HepG2 (cell line): ENCODE measurements around the gene METRNL. TPM values are rescaled to one million over a fixed set of nuclear protein-coding genes. Genes with fewer than 3 reads are reported as not detected.
"Not testable (repeated sequence)": the region's sequence is repeated elsewhere in the genome, so short reads cannot be mapped to it uniquely, and the experiment has no call there.

Experiments
- ATAC-seq: fragments of 200-7000 bp; cut with Tn5 transposase; 3 replicates; pipeline ENCODE4 v1.9.1; 2020; ENCODE audit warnings: mild to moderate bottlenecking, moderate library complexity
- BruUV-seq: library from RNA; stranded (reverse); fragments of 400-500 nt; replicated peaks from 2 replicates; lab custom pipeline; 2021; lab: Mats Ljungman, UMichigan
- CTCF ChIA-PET: fragments of 300-600 bp; formaldehyde crosslinking; extraction: SDS; loops from one replicate; lab custom pipeline; 2021; ENCODE audit warnings: low total read pairs, inconsistent platforms, low intra/inter-chr PET ratio; lab: Yijun Ruan, JAX
- POLR2A ChIA-PET: fragments of 350-600 bp; sonication (Branson Sonifier 250); formaldehyde crosslinking; loops from one replicate; lab custom pipeline; 2020; ENCODE audit warnings: antibody characterized with exemption, inconsistent platforms; lab: Yijun Ruan, JAX
- DNase-seq: peaks from one replicate; pipeline ENCODE4 v3.0.0-alpha.2; 2015; ENCODE audit warnings: low spot score
- FAIRE-seq: peaks from 3 replicates; lab custom pipeline; 2011; peaks lifted over from hg19 to GRCh38; lab: Jason Lieb, UNC
- H2AFZ ChIP-seq: one replicate; pipeline ENCODE4 v1.6.1; 2011; ENCODE audit warnings: low read length, inconsistent platforms
- H3K27ac ChIP-seq: fragments of 300-600 bp; 3 replicates; pipeline ENCODE4 v1.8.0; 2011; ENCODE audit warnings: mixed run types, mild to moderate bottlenecking, mixed read lengths, low read length, inconsistent platforms; ENCODE audit not compliant: insufficient read depth; ENCODE audit errors: extremely low read length
- H3K27me3 ChIP-seq, 2 experiments: fragments of 200-600 bp in 1 of 2; 2 replicates in 1 of 2; 3 replicates in 1 of 2; pipeline versions ENCODE4 v1.6.0 to v1.8.0; 2011; ENCODE audit warnings: low read length in 2 of 2, mild to moderate bottlenecking in 2 of 2, moderate library complexity in 2 of 2, inconsistent platforms in 1 of 2; ENCODE audit not compliant: insufficient read depth in 2 of 2, control insufficient read depth in 1 of 2
- H3K36me3 ChIP-seq, 2 experiments: fragments of 200-600 bp in 1 of 2; replicated peaks in 1 of 2; 2 replicates in 1 of 2; 3 replicates in 1 of 2; pipeline versions ENCODE4 v1.5.1 to v1.8.0; 2011; ENCODE audit warnings: low read length in 2 of 2, inconsistent platforms in 1 of 2; ENCODE audit not compliant: insufficient read depth in 2 of 2, control insufficient read depth in 1 of 2
- H3K4me1 ChIP-seq: 2 replicates; pipeline ENCODE4 v1.5.1; 2012; ENCODE audit warnings: low read length, inconsistent platforms; ENCODE audit not compliant: insufficient read depth
- H3K4me2 ChIP-seq: 2 replicates; pipeline ENCODE4 v1.6.0; 2011; ENCODE audit warnings: low read depth, low read length, inconsistent platforms
- H3K4me3 ChIP-seq, 3 experiments: fragments of 200-600 bp in 1 of 3; sonication (generic), shearing (Covaris generic) in 1 of 3; replicated peaks in 1 of 3; 2 replicates each; pipeline ENCODE4 v1.5.1; 2011 to 2016; ENCODE audit warnings: low read length in 3 of 3, inconsistent platforms in 2 of 3, low read depth in 2 of 3, mild to moderate bottlenecking in 2 of 3, control low read depth in 1 of 3, mixed read lengths in 1 of 3; ENCODE audit not compliant: insufficient read depth in 1 of 3
- H3K79me2 ChIP-seq: one replicate; pipeline ENCODE4 v1.6.1; 2011; ENCODE audit warnings: low read length, inconsistent platforms; ENCODE audit not compliant: insufficient read depth
- H3K9ac ChIP-seq: 2 replicates; pipeline ENCODE4 v1.6.0; 2011; ENCODE audit warnings: mild to moderate bottlenecking, low read depth, low read length, inconsistent platforms; ENCODE audit not compliant: insufficient read depth
- H3K9me3 ChIP-seq: 2 replicates; pipeline ENCODE4 v1.5.1; 2012; ENCODE audit warnings: mild to moderate bottlenecking, low read length
- H4K20me1 ChIP-seq: 2 replicates; pipeline ENCODE4 v1.6.0; 2011; ENCODE audit warnings: inconsistent platforms, mild to moderate bottlenecking, low read length, moderate library complexity; ENCODE audit not compliant: insufficient read depth
- EHMT2 ChIP-seq: fragments of 200-600 bp; sonication (generic); IDR thresholded peaks from 2 replicates; pipeline ENCODE4 v1.7.0; 2017; ENCODE audit warnings: antibody characterized with exemption, low read depth, low read length, borderline replicate concordance
- JDP2 ChIP-seq: sonication (generic); formaldehyde crosslinking; IDR thresholded peaks from 2 replicates; pipeline ENCODE4 v1.8.1; 2022; ENCODE audit warnings: missing genetic modification reagents, borderline replicate concordance
- KMT2A ChIP-seq: sonication (generic); formaldehyde crosslinking; IDR thresholded peaks from 2 replicates; pipeline ENCODE4 v1.4.0; 2020; ENCODE audit warnings: missing genetic modification reagents
- NFE2L2 ChIP-seq: fragments of 150-350 bp; IDR thresholded peaks from 2 replicates; pipeline ENCODE4 v1.6.1; 2014; ENCODE audit warnings: low read length
- RARA ChIP-seq: IDR thresholded peaks from 2 replicates; pipeline ENCODE4 v1.6.1; 2016; ENCODE audit warnings: missing genetic modification reagents, missing compliant biosample characterization
- RCOR2 ChIP-seq: IDR thresholded peaks from 2 replicates; pipeline ENCODE4 v1.6.1; 2016; ENCODE audit warnings: missing biosample characterization, missing genetic modification reagents
- RFX3 ChIP-seq: IDR thresholded peaks from 2 replicates; pipeline ENCODE4 v1.6.1; 2016; ENCODE audit warnings: missing biosample characterization, missing genetic modification reagents
- SPEN ChIP-seq: sonication (generic); formaldehyde crosslinking; IDR thresholded peaks from 2 replicates; pipeline ENCODE4 v1.5.1; 2020; ENCODE audit warnings: low read depth, mild to moderate bottlenecking, missing genetic modification reagents
- ZNF280D ChIP-seq: sonication (generic); formaldehyde crosslinking; IDR thresholded peaks from 2 replicates; pipeline ENCODE4 v1.5.1; 2020; ENCODE audit warnings: mild to moderate bottlenecking, missing genetic modification reagents
- ZNF317 ChIP-seq: sonication (generic); formaldehyde crosslinking; IDR thresholded peaks from 2 replicates; pipeline ENCODE4 v1.5.0; 2020; ENCODE audit warnings: mild to moderate bottlenecking, missing genetic modification reagents
- ZNF329 ChIP-seq: sonication (generic); formaldehyde crosslinking; IDR thresholded peaks from 2 replicates; pipeline ENCODE4 v1.9.0; 2021; ENCODE audit warnings: low read depth, mild to moderate bottlenecking, missing genetic modification reagents
- ZNF598 ChIP-seq: sonication (generic); formaldehyde crosslinking; IDR thresholded peaks from 2 replicates; pipeline ENCODE4 v1.5.1; 2020; ENCODE audit warnings: mild to moderate bottlenecking, missing genetic modification reagents, borderline replicate concordance
- ZNF605 ChIP-seq: sonication (generic); formaldehyde crosslinking; IDR thresholded peaks from 2 replicates; pipeline ENCODE4 v1.8.0; 2022; ENCODE audit warnings: mild to moderate bottlenecking, missing genetic modification reagents
- ZNF816 ChIP-seq: sonication (generic); formaldehyde crosslinking; IDR thresholded peaks from 2 replicates; pipeline ENCODE4 v1.8.0; 2022; ENCODE audit warnings: missing genetic modification reagents, mild to moderate bottlenecking, borderline replicate concordance
- WGBS: methylation state at CpG from one replicate; pipeline ENCODE4 v1.1.6; 2017; ENCODE audit warnings: low lambda C conversion rate; 5-methylcytosine and 5-hydroxymethylcytosine counted together
- in situ Hi-C: cut with HindIII; loops from 2 replicates; pipeline ENCODE4 v1.10.0; 2017; ENCODE audit warnings: low pct_unique_long_range_greater_than_20kb; ENCODE audit not compliant: extremely low pct_ligation_motif_present
- intact Hi-C: fragments of 100-400 bp; cut with micrococcal nuclease; formaldehyde crosslinking; loops from one replicate; pipeline ENCODE4 v1.10.0; 2022; ENCODE audit not compliant: unreplicated experiment
- polyA plus RNA-seq, 8 experiments: library from polyadenylated mRNA; depleted of rRNA in 3 of 8; stranded (reverse) in 7 of 8; unstranded in 1 of 8; fragments of >200 nt; fragmentation: Illumina TruSeq in 4 of 8; extraction: Trizol in 4 of 8; gene quantifications; 2 replicates each; pipeline versions ENCODE4 v1.2.1 to v1.2.3, GENCODE V29; 2011 to 2016; ENCODE audit warnings: low read depth in 4 of 8, missing spikeins in 1 of 8, mixed read lengths in 1 of 8; ENCODE audit not compliant: insufficient read depth in 1 of 8
- total RNA-seq, 5 experiments: library from RNA; depleted of rRNA; stranded (reverse); fragments of >200 nt; fragmentation: Illumina TruSeq; extraction: Trizol; gene quantifications; 2 replicates each; pipeline ENCODE4 v1.2.3, GENCODE V29; 2016; ENCODE audit warnings: low read depth in 1 of 5

METRNL gene
- total and polyA plus RNA-seq, 2 of the 13 experiments (the other 11 are each of a cell fraction or from before 2014, with no cell fraction given): 0.66 to 0.84 TPM

GRCh38 chr17:83031321-83031945 is 48.0 kb upstream of the METRNL start (continued):
- TF ChIP-seq RFX3: no peak
- TF ChIP-seq KMT2A (CRISPR knock-in tag): no peak

- intact Hi-C loops, H4K20me1 ChIP-seq, POLR2A ChIA-PET: not testable (repeated sequence)
Observed at GRCh38 chr17:83031946-83032451, 47.4 kb upstream of the METRNL start.

DNA sequence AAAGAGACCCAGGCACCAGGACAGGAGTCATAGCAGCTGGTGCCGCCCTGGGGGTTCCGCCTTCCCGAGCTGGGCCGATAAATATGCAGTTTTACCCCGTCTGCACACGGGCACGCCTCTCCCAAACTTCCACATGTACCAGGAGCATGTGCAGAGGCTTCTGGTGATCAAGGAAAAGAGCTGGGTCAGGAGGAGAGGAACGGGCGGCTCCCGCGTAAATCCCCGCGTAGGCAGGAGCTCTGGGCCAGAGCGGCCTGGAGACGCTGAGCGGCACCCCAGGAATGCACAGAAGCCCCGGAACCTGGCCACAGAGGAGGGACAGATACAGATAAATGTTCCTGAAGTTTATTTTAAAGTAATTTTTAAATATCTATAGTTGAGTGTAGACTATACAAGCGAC is 46.6 kb upstream of the METRNL start:
- H2AFZ ChIP-seq: no peak overlapping the region
- FAIRE-seq (no peak), ATAC-seq (no peak), DNase-seq (no peak)
- H3K36me3 ChIP-seq: peaks cover 22 to 55% of the 10 kb centered on the region in 2 experiments; a peak in 4 of 5 replicates
- WGBS: 95% methylated on average over 18 of the region's 18 CpGs
- ChIA-PET CTCF (no interaction called here), POLR2A (no interaction called here)
- H3K9me3 ChIP-seq: no peaks in the 10 kb centered on the region
- no peak overlapping the region for H3K9ac ChIP-seq
- H4K20me1 ChIP-seq: no peaks in the 10 kb centered on the region
- H3K79me2 ChIP-seq: no peaks in the 10 kb centered on the region
- no TSS peak for BruUV-seq
- H3K27ac ChIP-seq: no peak overlapping the region
- H3K4me3 ChIP-seq: no peak overlapping the region
- H3K4me2 ChIP-seq: no peak overlapping the region
- in situ Hi-C loops (no loop called here), intact Hi-C loops (no loop called here)
- H3K27me3 ChIP-seq: no peaks in the 10 kb centered on the region
- no peaks in the 10 kb centered on the region for H3K4me1 ChIP-seq
- TF ChIP-seq RARA (CRISPR knock-in tag): no peak
- TF ChIP-seq NFE2L2: no peak
- no peak for TF ChIP-seq ZNF605 (CRISPR knock-in tag)
- TF ChIP-seq ZNF317 (CRISPR knock-in tag): no peak
- no peak for TF ChIP-seq JDP2
- TF ChIP-seq ZNF329 (CRISPR knock-in tag): no peak
- TF ChIP-seq ZNF280D (CRISPR knock-in tag): no peak
- no peak for TF ChIP-seq SPEN (CRISPR knock-in tag)
- no peak for TF ChIP-seq ZNF816 (CRISPR knock-in tag)
- no peak for TF ChIP-seq EHMT2
- no peak for TF ChIP-seq ZNF598 (CRISPR knock-in tag)
- no peak for TF ChIP-seq RCOR2 (CRISPR knock-in tag)

More at GRCh38 chr17:83031946-83032451, 47.4 kb upstream of the METRNL start:
- FAIRE-seq, H3K27me3 ChIP-seq, BruUV-seq, H3K79me2 ChIP-seq, in situ Hi-C loops, H3K9ac ChIP-seq, H3K9me3 ChIP-seq, H2AFZ ChIP-seq, CTCF ChIA-PET, H3K4me1 ChIP-seq, DNase-seq, H3K4me2 ChIP-seq, H3K27ac ChIP-seq, ATAC-seq, H3K4me3 ChIP-seq: not testable (repeated sequence)
- H3K36me3 ChIP-seq: peaks cover 16 to 47% of the 10 kb centered on the region in 2 experiments; a peak in 4 of 5 replicates
- WGBS: 93% methylated on average over 26 of the region's 33 CpGs
